ENCODE results near the gene LRRC59. TPM values are rescaled to one million over a fixed set of nuclear protein-coding genes. Genes with fewer than 3 reads are reported as not detected.

Gene LRRC59
- total and polyA plus RNA-seq, 2 of the 4 experiments (the other 2 are of a cell fraction) = 139 to 233 TPM

- BruUV-seq (replicated peaks) = no TSS peak
- WGBS, 2 experiments (ENCODE audit: extremely low coverage in 2 of 2, insufficient read length in 1 of 2) = 96% methylated on average over 8 of the region's 21 CpGs; no CpG with 5 or more reads in 1 of the 2 experiments
Measured at GRCh38 chr17:50352693-50353599, 44.4 kb downstream of the LRRC59 start.

More at GRCh38 chr17:50352693-50353599, 44.4 kb downstream of the LRRC59 start:
- POLR2A ChIA-PET (ENCODE audit: unreplicated experiment) = no interaction called here
- Histone ChIP-seq H2AK9ac (replicated peaks; ENCODE audit: low read depth, low read length, poor library complexity) (no peak overlapping the region), H3K4me2 (ENCODE audit: low read depth, low read length) (no peak overlapping the region), H3K36me3 (ENCODE audit: control insufficient read depth, insufficient read depth, low read length) (peaks cover 46% of the 10 kb centered on the region), H3K9me3 (ENCODE audit: control insufficient read depth, insufficient read depth, low read length) (no peaks in the 10 kb centered on the region), H3K9me1 (ENCODE audit: insufficient read depth, low read length) (peaks cover 19% of the 10 kb centered on the region), H3K9ac (ENCODE audit: low read depth, low read length) (no peak overlapping the region), H3K27ac (ENCODE audit: insufficient read depth, low read length) (no peak overlapping the region), H3K79me1 (ENCODE audit: low read depth in 1 of 2, low read length in 2 of 2) (peaks cover 27 to 52% of the 10 kb centered on the region in 2 experiments), H4K5ac (ENCODE audit: low read depth, low read length) (no peak overlapping the region), H3K4ac (ENCODE audit: low read depth, low read length) (no peak overlapping the region), H3K4me1 (ENCODE audit: control insufficient read depth, insufficient read depth, low read length) (peaks cover 11% of the 10 kb centered on the region), H2BK15ac (ENCODE audit: low read depth, low read length) (no peak overlapping the region), H2AK5ac (ENCODE audit: low read depth, low read length) (no peak overlapping the region), H3K18ac (ENCODE audit: low read depth, low read length) (no peak overlapping the region), H3K4me3 (ENCODE audit: insufficient read depth, low read depth, low read length) (no peak overlapping the region), H2BK120ac (ENCODE audit: low read depth, low read length) (no peak overlapping the region), H3K27me3 (ENCODE audit: control insufficient read depth, insufficient read depth, low read length) (no peaks in the 10 kb centered on the region), H2BK5ac (ENCODE audit: low read depth, low read length, poor library complexity, severe bottlenecking) (no peak overlapping the region), H4K91ac (ENCODE audit: insufficient read depth, low read depth, low read length) (no peak overlapping the region), H4K20me1 (ENCODE audit: insufficient read depth, low read length) (peaks cover 38% of the 10 kb centered on the region), H3K56ac (ENCODE audit: extremely low read depth, insufficient read depth, low read length) (no peak overlapping the region), H2AFZ (replicated peaks; ENCODE audit: low read length, poor library complexity) (no peak overlapping the region), H3K23ac (ENCODE audit: low read depth, low read length) (no peak overlapping the region), H2BK20ac (ENCODE audit: low read depth, low read length) (no peak overlapping the region), H3K14ac (replicated peaks; ENCODE audit: low read depth, low read length) (no peak overlapping the region), H4K8ac (ENCODE audit: low read depth in 2 of 2, low read length in 2 of 2) (no peak overlapping the region)
- in situ Hi-C loops (cut with MboI; ENCODE audit: low sequenced_read_pairs) = no loop called here
- ATAC-seq (ENCODE audit: low read depth) = no peak
- TF ChIP-seq ELK1 (IDR thresholded peaks at IDR 0.05; ENCODE audit: borderline replicate concordance, low read depth, low read length) = no peak
- CTCF ChIA-PET = no interaction called here
- DNase-seq = no peak
- intact Hi-C loops (cut with micrococcal nuclease) = no loop called here
- dilution Hi-C loops (cut with HindIII; ENCODE audit: low sequenced_read_pairs, unreplicated experiment) = no loop called here
